GM21526 (cell line): ENCODE measurements around the gene PTGER2.

Experiments
- ATAC-seq: cut with Tn5 transposase; IDR thresholded peaks from one replicate; pipeline ENCODE4 v1.9.1; 2021; ENCODE audit warnings: moderate library complexity; ENCODE audit not compliant: unreplicated experiment, low FRiP score

PTGER2 gene

DNA sequence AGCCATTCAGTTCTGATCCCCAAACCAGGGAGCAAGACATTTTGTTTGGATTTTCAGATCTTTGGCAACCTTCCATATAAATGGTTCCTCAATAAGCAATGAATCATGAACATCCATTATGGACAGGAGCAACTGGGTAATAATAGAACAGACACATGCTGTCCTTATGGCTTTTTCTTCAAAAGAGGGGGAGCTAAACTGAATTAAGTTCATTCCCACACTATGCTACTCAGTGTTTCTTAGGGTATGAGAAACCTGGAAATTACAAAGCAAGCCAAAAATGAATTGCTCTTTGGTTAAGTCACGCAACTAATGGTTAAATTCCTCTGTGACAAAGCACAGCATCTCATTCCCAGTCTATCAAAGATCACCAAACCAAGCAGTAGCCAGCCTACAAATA is 51.0 kb downstream of the PTGER2 start:
- ATAC-seq: no peak

DNA sequence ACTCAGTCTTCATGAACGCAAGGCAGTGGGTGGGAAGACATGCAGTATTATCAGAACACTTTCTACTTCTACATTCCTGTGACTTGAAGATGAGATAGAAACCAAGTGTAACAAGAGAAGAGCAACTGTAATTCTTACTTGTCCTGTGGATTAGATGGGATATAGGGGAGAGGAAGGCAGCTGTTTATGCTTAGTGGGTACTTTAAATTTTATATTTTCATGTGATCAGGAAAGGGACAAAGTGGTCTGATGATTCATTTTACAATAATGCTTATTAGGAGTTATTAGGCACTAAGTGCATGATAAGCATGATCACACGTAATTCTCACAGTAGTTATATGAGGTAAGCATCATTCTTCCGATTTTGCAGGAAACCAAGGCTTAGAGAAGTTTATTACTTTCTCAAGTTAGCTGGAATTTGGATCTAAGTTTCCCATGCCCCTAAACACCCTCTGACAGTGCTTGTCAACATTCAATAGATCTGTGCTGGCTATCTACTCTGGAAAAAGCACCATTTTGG is 52.7 kb downstream of the PTGER2 start:
- no peak for ATAC-seq

DNA sequence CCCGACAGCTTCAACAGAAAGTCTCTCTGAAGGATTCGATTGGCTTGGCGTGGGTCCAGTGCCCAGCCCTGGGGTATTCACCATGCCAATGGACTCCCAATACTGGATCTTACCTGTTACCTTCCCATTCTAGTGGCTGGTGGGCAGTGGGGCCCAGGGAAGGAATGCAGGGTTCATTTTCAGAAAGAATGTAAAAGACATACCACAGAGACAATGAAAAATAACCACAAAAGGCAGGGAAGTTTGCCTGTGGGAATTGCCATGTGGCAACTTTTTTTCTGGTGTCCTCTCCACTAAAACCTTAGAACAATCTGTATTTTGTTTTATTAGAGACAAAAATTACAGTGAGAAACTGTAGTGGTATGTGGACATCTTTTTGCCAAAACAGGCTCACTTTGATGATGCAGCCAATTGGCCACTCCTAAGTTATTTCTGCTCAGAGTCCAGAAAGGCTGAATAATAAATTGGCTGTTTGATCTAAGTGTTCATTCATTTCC is 55.2 kb downstream of the PTGER2 start:
- no peak for ATAC-seq

DNA sequence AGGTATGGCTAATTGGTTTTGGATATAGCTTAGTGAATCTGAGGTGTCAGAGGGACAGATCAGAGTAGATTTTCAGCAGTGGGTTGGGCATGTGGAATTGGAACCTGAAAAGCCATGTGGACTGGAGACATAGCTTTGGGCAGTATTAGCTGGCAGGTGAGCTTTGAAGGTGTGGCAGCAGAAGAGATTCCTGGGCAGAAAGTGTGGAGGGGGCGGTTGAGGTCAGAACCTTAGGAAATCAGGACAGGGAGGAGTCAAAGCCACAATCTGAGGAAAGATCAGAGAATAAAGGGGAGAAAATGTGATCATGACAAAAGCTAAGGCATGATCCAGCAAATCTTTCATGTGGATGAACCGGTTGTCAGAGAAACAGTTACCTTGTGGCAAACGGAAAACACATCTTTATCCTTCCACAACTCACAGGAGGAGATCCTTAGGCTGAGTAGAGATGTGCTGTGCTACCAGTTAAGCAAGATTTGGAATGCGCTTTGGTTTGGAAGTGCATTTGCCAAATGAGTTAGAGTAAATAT is 56.4 kb downstream of the PTGER2 start:
- no peak for ATAC-seq

DNA sequence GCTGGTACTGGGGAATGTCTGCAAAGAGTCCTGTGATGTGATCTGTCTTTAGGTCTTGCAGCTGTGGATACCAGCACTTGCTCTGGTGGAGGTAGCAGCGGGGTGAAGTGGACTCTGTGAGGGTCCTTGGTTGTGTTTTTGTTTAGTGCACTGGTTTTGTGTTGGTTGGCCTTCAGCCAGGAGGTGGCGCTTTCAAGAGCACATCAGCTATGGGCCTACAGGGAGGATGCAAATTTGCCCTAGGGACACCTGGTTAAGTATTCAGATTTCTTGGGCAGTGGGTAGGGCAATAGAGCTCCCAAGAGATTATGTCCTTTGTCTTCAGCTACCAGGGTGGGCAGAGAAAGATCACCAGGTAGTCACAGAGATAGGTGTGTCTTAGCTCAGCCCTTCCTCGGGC is 63.8 kb downstream of the PTGER2 start:
- ATAC-seq: no peak
